HepG2 (cell line): ENCODE results near the gene MIOS. TPM values are rescaled to one million over a fixed set of nuclear protein-coding genes. Genes with fewer than 3 reads are reported as not detected.

Experiments
- GATAD1 ChIP-seq: IDR thresholded peaks from 2 replicates; pipeline ENCODE4 v1.6.1; 2016; ENCODE audit warnings: missing genetic modification reagents, missing compliant biosample characterization
- HDAC1 ChIP-seq: sonication (generic); formaldehyde crosslinking; IDR thresholded peaks from 2 replicates; pipeline ENCODE4 v1.5.1; 2020; ENCODE audit warnings: mild to moderate bottlenecking, missing genetic modification reagents
- JARID2 ChIP-seq: sonication (generic); formaldehyde crosslinking; IDR thresholded peaks from 2 replicates; pipeline ENCODE4 v1.8.1; 2023; ENCODE audit warnings: missing genetic modification reagents, inconsistent platforms; ENCODE audit not compliant: insufficient replicate concordance
- MIER3 ChIP-seq: IDR thresholded peaks from 2 replicates; pipeline ENCODE4 v1.6.1; 2016; ENCODE audit warnings: missing compliant biosample characterization, borderline replicate concordance
- NCOA5 ChIP-seq: sonication (generic); formaldehyde crosslinking; IDR thresholded peaks from 2 replicates; pipeline ENCODE4 v1.4.0; 2020; ENCODE audit warnings: missing genetic modification reagents
- NFATC3 ChIP-seq: sonication (generic); formaldehyde crosslinking; IDR thresholded peaks from 2 replicates; pipeline ENCODE4 v1.5.1; 2020; ENCODE audit warnings: mild to moderate bottlenecking, missing genetic modification reagents
- RARA ChIP-seq: IDR thresholded peaks from 2 replicates; pipeline ENCODE4 v1.6.1; 2016; ENCODE audit warnings: missing genetic modification reagents, missing compliant biosample characterization
- RCOR2 ChIP-seq: IDR thresholded peaks from 2 replicates; pipeline ENCODE4 v1.6.1; 2016; ENCODE audit warnings: missing biosample characterization, missing genetic modification reagents
- SIX1 ChIP-seq: sonication (generic); formaldehyde crosslinking; IDR thresholded peaks from 2 replicates; pipeline ENCODE4 v1.4.0; 2020; ENCODE audit warnings: missing genetic modification reagents, borderline replicate concordance
- ZNF557 ChIP-seq: sonication (generic); formaldehyde crosslinking; IDR thresholded peaks from 2 replicates; pipeline ENCODE4 v1.4.0; 2020; ENCODE audit warnings: missing genetic modification reagents
- polyA plus RNA-seq, 8 experiments: library from polyadenylated mRNA; depleted of rRNA in 3 of 8; stranded (reverse) in 7 of 8; unstranded in 1 of 8; fragments of >200 nt; fragmentation: Illumina TruSeq in 4 of 8; extraction: Trizol in 4 of 8; gene quantifications; 2 replicates each; pipeline versions ENCODE4 v1.2.1 to v1.2.3, GENCODE V29; 2011 to 2016; ENCODE audit warnings: low read depth in 4 of 8, missing spikeins in 1 of 8, mixed read lengths in 1 of 8; ENCODE audit not compliant: insufficient read depth in 1 of 8
- total RNA-seq, 5 experiments: library from RNA; depleted of rRNA; stranded (reverse); fragments of >200 nt; fragmentation: Illumina TruSeq; extraction: Trizol; gene quantifications; 2 replicates each; pipeline ENCODE4 v1.2.3, GENCODE V29; 2016; ENCODE audit warnings: low read depth in 1 of 5
- TF ChIP-seq, protein P1 (sequence below), 2 experiments: sonication (generic) in 1 of 2; formaldehyde crosslinking in 1 of 2; IDR thresholded peaks; 2 replicates each; pipeline versions ENCODE4 v1.6.1 to v1.9.0; 2014 to 2022; ENCODE audit warnings: antibody characterized with exemption in 1 of 2, borderline replicate concordance in 1 of 2, inconsistent platforms in 1 of 2, low read depth in 1 of 2, missing genetic modification reagents in 1 of 2
- TF ChIP-seq, protein P2 (sequence below): IDR thresholded peaks from 2 replicates; pipeline ENCODE4 v1.6.1; 2016; ENCODE audit warnings: low read depth, control low read depth
- TF ChIP-seq, protein P3 (sequence below): sonication (generic); formaldehyde crosslinking; IDR thresholded peaks from 2 replicates; pipeline ENCODE4 v1.4.0; 2020; ENCODE audit warnings: missing genetic modification reagents, mild to moderate bottlenecking, borderline replicate concordance
- TF ChIP-seq, protein P4 (sequence below): sonication (generic); formaldehyde crosslinking; IDR thresholded peaks from 2 replicates; pipeline ENCODE4 v1.5.0; 2020; ENCODE audit warnings: mild to moderate bottlenecking, missing genetic modification reagents
- TF ChIP-seq, protein P5 (sequence below): sonication (generic); formaldehyde crosslinking; IDR thresholded peaks from 2 replicates; pipeline ENCODE4 v1.8.0; 2022; ENCODE audit warnings: low read depth, missing genetic modification reagents

MIOS gene
- total and polyA plus RNA-seq, 2 of the 13 experiments (the other 11 are each of a cell fraction or from before 2014, with no cell fraction given) = 15.2 to 33.5 TPM

DNA sequence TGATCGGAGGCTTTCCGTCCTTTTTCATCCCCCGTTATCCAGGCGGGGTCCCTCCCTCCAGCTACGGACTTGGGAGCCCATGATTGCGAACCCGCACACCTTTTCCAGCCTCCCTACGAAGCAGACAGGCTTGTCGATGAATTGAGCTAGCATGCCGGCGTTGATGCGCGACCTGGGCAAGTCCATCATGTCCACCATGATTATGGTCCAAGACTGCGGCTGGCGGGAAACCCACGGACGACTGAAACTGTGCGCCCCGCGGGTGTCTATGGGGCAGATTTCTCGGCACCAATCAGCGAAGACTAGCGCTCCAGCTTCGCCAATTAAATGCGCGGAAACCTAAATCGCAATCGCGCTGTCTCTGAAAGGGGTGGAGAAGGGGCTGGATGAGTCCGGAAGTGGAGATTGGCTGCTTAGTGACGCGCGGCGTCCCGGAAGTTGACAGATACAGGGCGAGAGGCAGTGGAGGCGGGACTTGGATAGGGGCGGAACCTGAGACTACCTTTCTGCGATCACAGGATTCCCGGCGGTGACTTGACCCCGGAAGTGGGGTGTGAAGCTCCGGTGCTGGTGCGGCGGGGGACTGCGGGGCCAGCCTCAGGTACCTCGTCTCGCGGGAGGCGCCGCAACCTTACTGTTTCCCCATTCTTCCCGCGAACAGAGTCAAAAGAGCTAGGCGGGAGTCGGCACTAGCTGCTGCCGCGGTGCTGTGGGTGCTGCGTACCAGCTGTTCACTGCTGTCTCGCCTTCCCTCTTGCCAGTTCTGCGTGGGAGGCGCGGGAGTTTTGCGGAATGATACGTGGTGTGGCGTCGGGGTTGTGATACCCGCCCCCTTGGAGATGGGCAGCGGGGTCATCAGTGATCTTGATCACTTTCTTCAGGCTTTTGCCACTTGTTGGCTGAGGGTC lies 73.8 kb downstream of the MIOS start, which contains the start of gene UMAD1 (continued):
- TF ChIP-seq, protein P1, sequence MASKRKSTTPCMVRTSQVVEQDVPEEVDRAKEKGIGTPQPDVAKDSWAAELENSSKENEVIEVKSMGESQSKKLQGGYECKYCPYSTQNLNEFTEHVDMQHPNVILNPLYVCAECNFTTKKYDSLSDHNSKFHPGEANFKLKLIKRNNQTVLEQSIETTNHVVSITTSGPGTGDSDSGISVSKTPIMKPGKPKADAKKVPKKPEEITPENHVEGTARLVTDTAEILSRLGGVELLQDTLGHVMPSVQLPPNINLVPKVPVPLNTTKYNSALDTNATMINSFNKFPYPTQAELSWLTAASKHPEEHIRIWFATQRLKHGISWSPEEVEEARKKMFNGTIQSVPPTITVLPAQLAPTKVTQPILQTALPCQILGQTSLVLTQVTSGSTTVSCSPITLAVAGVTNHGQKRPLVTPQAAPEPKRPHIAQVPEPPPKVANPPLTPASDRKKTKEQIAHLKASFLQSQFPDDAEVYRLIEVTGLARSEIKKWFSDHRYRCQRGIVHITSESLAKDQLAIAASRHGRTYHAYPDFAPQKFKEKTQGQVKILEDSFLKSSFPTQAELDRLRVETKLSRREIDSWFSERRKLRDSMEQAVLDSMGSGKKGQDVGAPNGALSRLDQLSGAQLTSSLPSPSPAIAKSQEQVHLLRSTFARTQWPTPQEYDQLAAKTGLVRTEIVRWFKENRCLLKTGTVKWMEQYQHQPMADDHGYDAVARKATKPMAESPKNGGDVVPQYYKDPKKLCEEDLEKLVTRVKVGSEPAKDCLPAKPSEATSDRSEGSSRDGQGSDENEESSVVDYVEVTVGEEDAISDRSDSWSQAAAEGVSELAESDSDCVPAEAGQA (IDR thresholded peaks at IDR 0.05; ENCODE audit: low read depth) = peak; percentile 31; the same call in 1 of the 2 replicates
- TF ChIP-seq, protein P1 (CRISPR knock-in tag; IDR thresholded peaks at IDR 0.05; ENCODE audit: borderline replicate concordance) = 0 out of 2 replicates have a peak, but pooled peaks have one; percentile 65
- TF ChIP-seq MIER3 (CRISPR knock-in tag) (no peak), SIX1 (CRISPR knock-in tag) (no peak), NCOA5 (CRISPR knock-in tag) (no peak), HDAC1 (CRISPR knock-in tag) (no peak; the same call in none of the 2 replicates), JARID2 (CRISPR knock-in tag) (no peak), RARA (peak; percentile 42), ZNF557 (CRISPR knock-in tag) (no peak), NFATC3 (no peak), GATAD1 (CRISPR knock-in tag) (peak; percentile 89), RCOR2 (CRISPR knock-in tag) (no peak)
- TF ChIP-seq, protein P2, sequence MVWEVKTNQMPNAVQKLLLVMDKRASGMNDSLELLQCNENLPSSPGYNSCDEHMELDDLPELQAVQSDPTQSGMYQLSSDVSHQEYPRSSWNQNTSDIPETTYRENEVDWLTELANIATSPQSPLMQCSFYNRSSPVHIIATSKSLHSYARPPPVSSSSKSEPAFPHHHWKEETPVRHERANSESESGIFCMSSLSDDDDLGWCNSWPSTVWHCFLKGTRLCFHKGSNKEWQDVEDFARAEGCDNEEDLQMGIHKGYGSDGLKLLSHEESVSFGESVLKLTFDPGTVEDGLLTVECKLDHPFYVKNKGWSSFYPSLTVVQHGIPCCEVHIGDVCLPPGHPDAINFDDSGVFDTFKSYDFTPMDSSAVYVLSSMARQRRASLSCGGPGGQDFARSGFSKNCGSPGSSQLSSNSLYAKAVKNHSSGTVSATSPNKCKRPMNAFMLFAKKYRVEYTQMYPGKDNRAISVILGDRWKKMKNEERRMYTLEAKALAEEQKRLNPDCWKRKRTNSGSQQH (CRISPR knock-in tag) = no peak
- TF ChIP-seq, protein P3, sequence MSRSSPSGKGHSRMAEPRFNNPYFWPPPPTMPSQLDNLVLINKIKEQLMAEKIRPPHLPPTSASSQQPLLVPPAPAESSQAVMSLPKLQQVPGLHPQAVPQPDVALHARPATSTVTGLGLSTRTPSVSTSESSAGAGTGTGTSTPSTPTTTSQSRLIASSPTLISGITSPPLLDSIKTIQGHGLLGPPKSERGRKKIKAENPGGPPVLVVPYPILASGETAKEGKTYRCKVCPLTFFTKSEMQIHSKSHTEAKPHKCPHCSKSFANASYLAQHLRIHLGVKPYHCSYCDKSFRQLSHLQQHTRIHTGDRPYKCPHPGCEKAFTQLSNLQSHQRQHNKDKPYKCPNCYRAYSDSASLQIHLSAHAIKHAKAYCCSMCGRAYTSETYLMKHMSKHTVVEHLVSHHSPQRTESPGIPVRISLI = no peak
- TF ChIP-seq, protein P4, sequence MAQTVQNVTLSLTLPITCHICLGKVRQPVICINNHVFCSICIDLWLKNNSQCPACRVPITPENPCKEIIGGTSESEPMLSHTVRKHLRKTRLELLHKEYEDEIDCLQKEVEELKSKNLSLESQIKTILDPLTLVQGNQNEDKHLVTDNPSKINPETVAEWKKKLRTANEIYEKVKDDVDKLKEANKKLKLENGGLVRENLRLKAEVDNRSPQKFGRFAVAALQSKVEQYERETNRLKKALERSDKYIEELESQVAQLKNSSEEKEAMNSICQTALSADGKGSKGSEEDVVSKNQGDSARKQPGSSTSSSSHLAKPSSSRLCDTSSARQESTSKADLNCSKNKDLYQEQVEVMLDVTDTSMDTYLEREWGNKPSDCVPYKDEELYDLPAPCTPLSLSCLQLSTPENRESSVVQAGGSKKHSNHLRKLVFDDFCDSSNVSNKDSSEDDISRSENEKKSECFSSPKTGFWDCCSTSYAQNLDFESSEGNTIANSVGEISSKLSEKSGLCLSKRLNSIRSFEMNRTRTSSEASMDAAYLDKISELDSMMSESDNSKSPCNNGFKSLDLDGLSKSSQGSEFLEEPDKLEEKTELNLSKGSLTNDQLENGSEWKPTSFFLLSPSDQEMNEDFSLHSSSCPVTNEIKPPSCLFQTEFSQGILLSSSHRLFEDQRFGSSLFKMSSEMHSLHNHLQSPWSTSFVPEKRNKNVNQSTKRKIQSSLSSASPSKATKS (CRISPR knock-in tag) = no peak
- TF ChIP-seq, protein P5, sequence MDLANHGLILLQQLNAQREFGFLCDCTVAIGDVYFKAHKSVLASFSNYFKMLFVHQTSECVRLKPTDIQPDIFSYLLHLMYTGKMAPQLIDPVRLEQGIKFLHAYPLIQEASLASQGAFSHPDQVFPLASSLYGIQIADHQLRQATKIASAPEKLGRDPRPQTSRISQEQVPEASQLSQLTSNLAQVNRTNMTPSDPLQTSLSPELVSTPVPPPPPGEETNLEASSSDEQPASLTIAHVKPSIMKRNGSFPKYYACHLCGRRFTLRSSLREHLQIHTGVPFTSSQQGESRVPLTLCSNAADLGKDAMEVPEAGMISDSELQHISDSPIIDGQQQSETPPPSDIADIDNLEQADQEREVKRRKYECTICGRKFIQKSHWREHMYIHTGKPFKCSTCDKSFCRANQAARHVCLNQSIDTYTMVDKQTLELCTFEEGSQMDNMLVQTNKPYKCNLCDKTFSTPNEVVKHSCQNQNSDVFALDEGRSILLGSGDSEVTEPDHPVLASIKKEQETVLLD (CRISPR knock-in tag) = peak; percentile 65; the same call in 1 of the 2 replicates
